Measurements from ENCODE around the gene NHLRC1. TPM values are rescaled to one million over a fixed set of nuclear protein-coding genes. Genes with fewer than 3 reads are reported as not detected.

NHLRC1 gene
- polyA plus RNA-seq, 12 donors = 2.0 to 4.7 (median 2.6) TPM; not detected in 2

GRCh38 chr6:18141805-18142590, 19.5 kb upstream of the NHLRC1 start:
- no peak for DNase-seq

GRCh38 chr6:18139935-18140621, 17.6 kb upstream of the NHLRC1 start:
- DNase-seq = no peak

GRCh38 chr6:18138906-18139305, 16.4 kb upstream of the NHLRC1 start:
- no peak for DNase-seq

- DNase-seq = no peak
Measured at GRCh38 chr6:18136260-18136659, 13.8 kb upstream of the NHLRC1 start.

- no peak for DNase-seq
Measured at GRCh38 chr6:18135171-18135570, 12.7 kb upstream of the NHLRC1 start.

GRCh38 chr6:18132346-18132745, 9.9 kb upstream of the NHLRC1 start:
- no peak for DNase-seq

- DNase-seq = no peak
Measured at GRCh38 chr6:18126121-18126520, 3.6 kb upstream of the NHLRC1 start.

- DNase-seq = no peak
Measured at GRCh38 chr6:18121580-18122127, 823 bp downstream of the NHLRC1 start.

- no peak for DNase-seq
Measured at GRCh38 chr6:18119236-18119635, 3.2 kb downstream of the NHLRC1 start.

- DNase-seq = no peak
Measured at GRCh38 chr6:18118330-18118729, 4.1 kb downstream of the NHLRC1 start.

GRCh38 chr6:18117136-18117535, 5.3 kb downstream of the NHLRC1 start:
- no peak for DNase-seq

- no peak for DNase-seq
Measured at GRCh38 chr6:18115356-18115755, 7.1 kb downstream of the NHLRC1 start.

- DNase-seq = no peak
Measured at GRCh38 chr6:18110162-18110561, 12.3 kb downstream of the NHLRC1 start.

GRCh38 chr6:18107061-18107460, 15.4 kb downstream of the NHLRC1 start:
- DNase-seq = no peak

- no peak for DNase-seq
Measured at GRCh38 chr6:18102783-18103509, 19.5 kb downstream of the NHLRC1 start.

- no peak for DNase-seq
Measured at GRCh38 chr6:18101873-18102272, 20.6 kb downstream of the NHLRC1 start.

GRCh38 chr6:18101271-18101670, 21.2 kb downstream of the NHLRC1 start:
- DNase-seq = no peak

- DNase-seq = no peak
Measured at GRCh38 chr6:18100296-18100695, 22.2 kb downstream of the NHLRC1 start.

- no peak for DNase-seq
Measured at GRCh38 chr6:18099511-18099910, 23.0 kb downstream of the NHLRC1 start.

GRCh38 chr6:18096423-18096822, 26.1 kb downstream of the NHLRC1 start:
- DNase-seq = no peak

GRCh38 chr6:18091382-18091781, 31.1 kb downstream of the NHLRC1 start:
- DNase-seq = no peak

GRCh38 chr6:18090349-18090786, 32.1 kb downstream of the NHLRC1 start:
- no peak for DNase-seq
